PC-3 (cell line): ENCODE data around the gene RND3.

Experiments
- EZH2 ChIP-seq: fragments of 300-600 bp; sonication (generic); IDR thresholded peaks from one replicate; pipeline ENCODE4 v1.6.1; 2017; ENCODE audit warnings: antibody characterized with exemption, mild to moderate bottlenecking, low read length; ENCODE audit not compliant: unreplicated experiment
- EZH2phosphoT487 ChIP-seq: fragments of 300-600 bp; sonication (generic); IDR thresholded peaks from 2 replicates; pipeline ENCODE4 v1.6.1; 2018; ENCODE audit warnings: mild to moderate bottlenecking, antibody characterized with exemption, low read length, borderline replicate concordance
- TF ChIP-seq, protein P1 (sequence below): fragments of 300-600 bp; sonication (generic); conservative IDR thresholded peaks from 2 replicates; pipeline ENCODE4 v1.5.1; 2017; ENCODE audit warnings: antibody characterized with exemption, low read depth, mild to moderate bottlenecking, low read length

DNA sequence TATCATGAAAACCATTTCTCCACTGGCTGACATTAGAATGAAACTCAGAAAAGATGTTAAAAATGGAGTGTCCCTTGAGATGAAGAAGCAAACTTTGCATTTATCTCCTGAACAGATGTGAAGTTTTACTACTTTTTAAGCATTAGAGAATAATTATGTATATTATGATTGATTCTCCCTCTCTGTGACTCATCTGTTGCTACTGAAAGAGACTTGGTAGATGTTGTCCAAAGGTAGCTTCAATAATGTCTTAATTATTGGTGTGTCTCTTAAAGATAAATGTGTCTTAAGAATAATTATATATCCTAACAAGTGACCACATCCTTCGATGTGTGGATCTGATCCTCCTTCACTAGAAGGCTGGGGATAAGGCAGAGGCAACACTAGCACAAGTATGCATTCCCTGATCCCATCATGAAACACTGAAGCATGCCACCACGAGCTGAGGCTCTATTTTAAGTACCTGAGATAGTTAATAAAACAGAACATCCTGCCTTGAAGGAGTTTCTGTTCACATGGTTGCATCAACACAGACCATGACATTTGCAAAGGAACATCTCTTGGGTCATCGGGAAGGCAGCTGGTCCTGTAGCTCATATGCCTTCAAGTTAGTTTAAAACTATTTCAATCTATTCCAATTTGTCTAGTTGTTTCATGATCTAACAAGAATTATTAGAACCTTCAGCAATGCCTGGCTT is 15.5 kb downstream of the RND3 start:
- TF ChIP-seq, protein P1, sequence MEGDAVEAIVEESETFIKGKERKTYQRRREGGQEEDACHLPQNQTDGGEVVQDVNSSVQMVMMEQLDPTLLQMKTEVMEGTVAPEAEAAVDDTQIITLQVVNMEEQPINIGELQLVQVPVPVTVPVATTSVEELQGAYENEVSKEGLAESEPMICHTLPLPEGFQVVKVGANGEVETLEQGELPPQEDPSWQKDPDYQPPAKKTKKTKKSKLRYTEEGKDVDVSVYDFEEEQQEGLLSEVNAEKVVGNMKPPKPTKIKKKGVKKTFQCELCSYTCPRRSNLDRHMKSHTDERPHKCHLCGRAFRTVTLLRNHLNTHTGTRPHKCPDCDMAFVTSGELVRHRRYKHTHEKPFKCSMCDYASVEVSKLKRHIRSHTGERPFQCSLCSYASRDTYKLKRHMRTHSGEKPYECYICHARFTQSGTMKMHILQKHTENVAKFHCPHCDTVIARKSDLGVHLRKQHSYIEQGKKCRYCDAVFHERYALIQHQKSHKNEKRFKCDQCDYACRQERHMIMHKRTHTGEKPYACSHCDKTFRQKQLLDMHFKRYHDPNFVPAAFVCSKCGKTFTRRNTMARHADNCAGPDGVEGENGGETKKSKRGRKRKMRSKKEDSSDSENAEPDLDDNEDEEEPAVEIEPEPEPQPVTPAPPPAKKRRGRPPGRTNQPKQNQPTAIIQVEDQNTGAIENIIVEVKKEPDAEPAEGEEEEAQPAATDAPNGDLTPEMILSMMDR = no peak
- TF ChIP-seq EZH2 (no peak), EZH2phosphoT487 (no peak)
